ENCODE data around the gene TSHR.
"Not testable (repeated sequence)": the region's sequence is repeated elsewhere in the genome, so short reads cannot be mapped to it uniquely, and the experiment has no call there.

Gene TSHR

GRCh38 chr14:81068176-81068782, 112.9 kb downstream of the TSHR start:
- DNase-seq (ENCODE audit: low spot score): no peak

- DNase-seq (ENCODE audit: low spot score): no peak
Observed at GRCh38 chr14:81070511-81070910, 115.1 kb downstream of the TSHR start.

- DNase-seq (ENCODE audit: low spot score): no peak
Observed at GRCh38 chr14:81085596-81085995, 130.2 kb downstream of the TSHR start.

GRCh38 chr14:81087230-81087629, 131.8 kb downstream of the TSHR start:
- DNase-seq (ENCODE audit: low spot score): no peak

- DNase-seq (ENCODE audit: low spot score): no peak
Observed at GRCh38 chr14:81091139-81091538, 135.7 kb downstream of the TSHR start.

GRCh38 chr14:81091660-81092059, 136.2 kb downstream of the TSHR start:
- DNase-seq (ENCODE audit: low spot score): no peak

- DNase-seq (ENCODE audit: low spot score): no peak
Observed at GRCh38 chr14:81093651-81094050, 138.2 kb downstream of the TSHR start.

- no peak for DNase-seq (ENCODE audit: low spot score)
Observed at GRCh38 chr14:81095539-81095938, 140.1 kb downstream of the TSHR start.

GRCh38 chr14:81096656-81097055, 141.2 kb downstream of the TSHR start:
- no peak for DNase-seq (ENCODE audit: low spot score)

GRCh38 chr14:81102217-81102616, 146.8 kb downstream of the TSHR start:
- DNase-seq (ENCODE audit: low spot score): no peak

- no peak for DNase-seq (ENCODE audit: low spot score)
Observed at GRCh38 chr14:81103443-81103842, 148.0 kb downstream of the TSHR start.

GRCh38 chr14:81105378-81105777, 150.0 kb downstream of the TSHR start:
- DNase-seq (ENCODE audit: low spot score): no peak

- DNase-seq (ENCODE audit: low spot score): no peak
Observed at GRCh38 chr14:81105961-81106360, 150.5 kb downstream of the TSHR start.

GRCh38 chr14:81110186-81110585, 154.8 kb downstream of the TSHR start:
- no peak for DNase-seq (ENCODE audit: low spot score)

- no peak for DNase-seq (ENCODE audit: low spot score)
Observed at GRCh38 chr14:81113176-81113575, 157.8 kb downstream of the TSHR start.

- not testable (repeated sequence) for DNase-seq (ENCODE audit: low spot score)
Observed at GRCh38 chr14:81113945-81114820, 158.8 kb downstream of the TSHR start.

- no peak for DNase-seq (ENCODE audit: low spot score)
Observed at GRCh38 chr14:81120501-81120900, 165.1 kb downstream of the TSHR start.

GRCh38 chr14:81122326-81122725, 166.9 kb downstream of the TSHR start:
- no peak for DNase-seq (ENCODE audit: low spot score)

- no peak for DNase-seq (ENCODE audit: low spot score)
Observed at GRCh38 chr14:81123811-81124210, 168.4 kb downstream of the TSHR start.

- DNase-seq (ENCODE audit: low spot score): no peak
Observed at GRCh38 chr14:81125536-81125935, 170.1 kb downstream of the TSHR start.

- no peak for DNase-seq (ENCODE audit: low spot score)
Observed at GRCh38 chr14:81127785-81128184, 172.4 kb downstream of the TSHR start.

GRCh38 chr14:81129242-81129641, 173.8 kb downstream of the TSHR start:
- no peak for DNase-seq (ENCODE audit: low spot score)

GRCh38 chr14:81132468-81132867, 177.0 kb downstream of the TSHR start:
- DNase-seq (ENCODE audit: low spot score): no peak

- DNase-seq (ENCODE audit: low spot score): no peak
Observed at GRCh38 chr14:81133400-81133799, 178.0 kb downstream of the TSHR start.

Measured in cerebellar cortex (tissue), 1 donor.